ENCODE data around the gene SYCP2. TPM values are rescaled to one million over a fixed set of nuclear protein-coding genes. Genes with fewer than 3 reads are reported as not detected.
"Not testable (repeated sequence)": the region's sequence is repeated elsewhere in the genome, so short reads cannot be mapped to it uniquely, and the experiment has no call there.

Gene SYCP2
- total and polyA plus RNA-seq, 4 donors = 1.0 to 6.7 (median 2.5) TPM

GRCh38 chr20:59891581-59891980 lies 41.9 kb downstream of the SYCP2 start:
- ATAC-seq (ENCODE audit: insufficient read depth, low FRiP score) = no peak

DNA sequence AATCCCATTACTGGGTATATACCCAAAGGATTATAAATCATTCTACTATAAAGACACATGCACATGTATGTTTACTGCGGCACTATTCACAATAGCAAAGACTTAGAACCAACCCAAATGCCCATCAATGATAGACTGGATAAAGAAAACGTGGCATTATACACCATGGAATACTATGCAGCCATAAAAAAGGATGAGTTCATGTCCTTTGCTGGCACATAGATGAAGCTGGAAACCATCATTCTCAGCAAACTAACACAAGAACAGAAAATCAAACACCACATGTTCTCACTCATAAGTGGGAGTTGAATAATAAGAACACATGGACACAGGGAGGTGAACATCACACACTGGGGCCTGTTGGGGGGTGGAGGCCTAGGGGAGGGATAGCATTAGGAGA lies 43.4 kb downstream of the SYCP2 start:
- H3K36me3 ChIP-seq (ENCODE audit: control insufficient read depth in 4 of 4, insufficient read depth in 4 of 4, low read length in 4 of 4); H3K9me3 ChIP-seq (ENCODE audit: control insufficient read depth in 4 of 4, insufficient read depth in 3 of 4, low read length in 3 of 4); H3K9ac ChIP-seq (ENCODE audit: insufficient read depth in 1 of 2, low read length in 2 of 2); H3K4me3 ChIP-seq; H3K4me1 ChIP-seq (ENCODE audit: control insufficient read depth in 5 of 5, insufficient read depth in 5 of 5, low read length in 5 of 5); ATAC-seq (ENCODE audit: insufficient read depth, low FRiP score); H3K27me3 ChIP-seq (ENCODE audit: control insufficient read depth in 3 of 3, insufficient read depth in 3 of 3, low read length in 2 of 3); H3K27ac ChIP-seq (ENCODE audit: low read depth in 1 of 2, low read length in 1 of 2); DNase-seq: not testable (repeated sequence)
- WGBS, 2 donors = 80 to 88% methylated on average over 2 of the region's 2 CpGs

More at GRCh38 chr20:59891581-59891980, 41.9 kb downstream of the SYCP2 start:
- Histone ChIP-seq H3K36me3 (ENCODE audit: control insufficient read depth in 4 of 4, insufficient read depth in 4 of 4, low read length in 4 of 4) (no peaks in the 10 kb centered on the region), H3K4me1 (ENCODE audit: control insufficient read depth in 5 of 5, insufficient read depth in 5 of 5, low read length in 5 of 5) (no peaks in the 10 kb centered on the region), H3K9ac (ENCODE audit: insufficient read depth in 1 of 2, low read length in 2 of 2) (no peak overlapping the region), H3K4me3 (no peak overlapping the region), H3K27ac (ENCODE audit: low read depth in 1 of 2, low read length in 1 of 2) (no peak overlapping the region), H3K27me3 (ENCODE audit: control insufficient read depth in 3 of 3, insufficient read depth in 3 of 3, low read length in 2 of 3) (no peaks in the 10 kb centered on the region), H3K9me3 (ENCODE audit: control insufficient read depth in 4 of 4, insufficient read depth in 3 of 4, low read length in 3 of 4) (no peaks in the 10 kb centered on the region)
- DNase-seq = no peak
- no peak for TF ChIP-seq CTCF (IDR thresholded peaks at IDR 0.05; ENCODE audit: control extremely low read depth, extremely low read depth)
- WGBS, 2 donors = 83 to 89% methylated on average over 1 of the region's 1 CpG

DNA sequence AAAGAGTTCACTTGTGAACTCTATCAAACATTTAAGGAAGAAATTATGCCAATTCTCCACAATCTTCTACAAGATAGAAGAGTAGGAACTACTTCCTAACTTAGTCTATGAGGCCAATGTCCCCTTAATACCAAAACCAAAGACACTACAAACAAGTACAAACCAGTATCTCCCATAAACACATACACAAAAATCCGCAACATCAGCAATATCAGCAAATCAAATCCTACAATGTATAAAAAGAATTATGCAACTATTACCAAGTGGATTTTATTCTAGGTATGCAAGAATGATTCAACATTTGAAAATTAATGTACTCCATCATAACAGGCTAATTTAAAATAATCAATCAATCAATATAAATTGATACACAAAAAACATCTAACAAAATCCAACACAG lies 45.4 kb downstream of the SYCP2 start:
- 95 to 99% methylated on average over 1 of the region's 1 CpG for WGBS, 2 donors

GRCh38 chr20:59884494-59884893 lies 48.9 kb downstream of the SYCP2 start:
- no peaks in the 10 kb centered on the region for H3K9me3 ChIP-seq (ENCODE audit: control insufficient read depth in 4 of 4, insufficient read depth in 3 of 4, low read length in 3 of 4)
- H3K4me1 ChIP-seq (ENCODE audit: control insufficient read depth in 5 of 5, insufficient read depth in 5 of 5, low read length in 5 of 5) = no peaks in the 10 kb centered on the region
- no peaks in the 10 kb centered on the region for H3K36me3 ChIP-seq (ENCODE audit: control insufficient read depth in 4 of 4, insufficient read depth in 4 of 4, low read length in 4 of 4)
- no peak overlapping the region for H3K4me3 ChIP-seq
- H3K9ac ChIP-seq (ENCODE audit: insufficient read depth in 1 of 2, low read length in 2 of 2) = no peak overlapping the region
- H3K27ac ChIP-seq (ENCODE audit: low read depth in 1 of 2, low read length in 1 of 2) = no peak overlapping the region
- DNase-seq = no peak
- no peak for ATAC-seq (ENCODE audit: insufficient read depth, low FRiP score)
- no peak for TF ChIP-seq CTCF (IDR thresholded peaks at IDR 0.05; ENCODE audit: control extremely low read depth, extremely low read depth)
- no peaks in the 10 kb centered on the region for H3K27me3 ChIP-seq (ENCODE audit: control insufficient read depth in 3 of 3, insufficient read depth in 3 of 3, low read length in 2 of 3)
- WGBS, 2 donors = 93 to 95% methylated on average over 3 of the region's 3 CpGs

More for the DNA sequence above, 45.4 kb downstream of the SYCP2 start:
- Histone ChIP-seq H3K9ac (ENCODE audit: insufficient read depth in 1 of 2, low read length in 2 of 2) (no peak overlapping the region), H3K36me3 (ENCODE audit: control insufficient read depth in 4 of 4, insufficient read depth in 4 of 4, low read length in 4 of 4) (no peaks in the 10 kb centered on the region), H3K9me3 (ENCODE audit: control insufficient read depth in 4 of 4, insufficient read depth in 3 of 4, low read length in 3 of 4) (no peaks in the 10 kb centered on the region), H3K27me3 (ENCODE audit: control insufficient read depth in 3 of 3, insufficient read depth in 3 of 3, low read length in 2 of 3) (no peaks in the 10 kb centered on the region), H3K27ac (ENCODE audit: low read depth in 1 of 2, low read length in 1 of 2) (no peak overlapping the region), H3K4me1 (ENCODE audit: control insufficient read depth in 5 of 5, insufficient read depth in 5 of 5, low read length in 5 of 5) (no peaks in the 10 kb centered on the region), H3K4me3 (no peak overlapping the region)
- DNase-seq (no peak), ATAC-seq (ENCODE audit: insufficient read depth, low FRiP score) (no peak)
- no peak for TF ChIP-seq CTCF (IDR thresholded peaks at IDR 0.05; ENCODE audit: control extremely low read depth, extremely low read depth)
